ENCODE results near the gene RBL1. TPM values are rescaled to one million over a fixed set of nuclear protein-coding genes. Genes with fewer than 3 reads are reported as not detected.
A peak's percentile ranks its signal among the peaks of the same experiment; 100 is the strongest.
"Not testable (repeated sequence)": the region's sequence is repeated elsewhere in the genome, so short reads cannot be mapped to it uniquely, and the experiment has no call there.

Gene RBL1
- total RNA-seq, 1 experiment from 2014 or later = 10.7 TPM

- in situ Hi-C loops (cut with HindIII; ENCODE audit: low pct_unique_long_range_greater_than_20kb, low sequenced_read_pairs) = no loop called here
- no peak for DNase-seq (ENCODE audit: low read depth)
Observed at GRCh38 chr20:37095108-37095598, 644 bp downstream of the RBL1 start.

GRCh38 chr20:37090407-37090806, 5.4 kb downstream of the RBL1 start:
- no peak for DNase-seq (ENCODE audit: low read depth)
- in situ Hi-C loops (cut with HindIII; ENCODE audit: low pct_unique_long_range_greater_than_20kb, low sequenced_read_pairs) = no loop called here

GRCh38 chr20:37081717-37082289, 14.0 kb downstream of the RBL1 start:
- in situ Hi-C loops (cut with HindIII; ENCODE audit: low pct_unique_long_range_greater_than_20kb, low sequenced_read_pairs) = no loop called here
- no peak for DNase-seq (ENCODE audit: low read depth)

GRCh38 chr20:37077009-37077408, 18.8 kb downstream of the RBL1 start:
- in situ Hi-C loops (cut with HindIII; ENCODE audit: low pct_unique_long_range_greater_than_20kb, low sequenced_read_pairs) = no loop called here
- no peak for DNase-seq (ENCODE audit: low read depth)

GRCh38 chr20:37075932-37076685, 19.7 kb downstream of the RBL1 start:
- in situ Hi-C loops (cut with HindIII; ENCODE audit: low pct_unique_long_range_greater_than_20kb, low sequenced_read_pairs) = no loop called here
- DNase-seq (ENCODE audit: low read depth) = no peak

- DNase-seq (ENCODE audit: low read depth) = no peak
- in situ Hi-C loops (cut with HindIII; ENCODE audit: low pct_unique_long_range_greater_than_20kb, low sequenced_read_pairs) = no loop called here
Observed at GRCh38 chr20:37072293-37073196, 23.3 kb downstream of the RBL1 start.

- peak; percentile 85 for DNase-seq (ENCODE audit: low read depth)
- in situ Hi-C loops (cut with HindIII; ENCODE audit: low pct_unique_long_range_greater_than_20kb, low sequenced_read_pairs) = no loop called here
Observed at GRCh38 chr20:37071481-37071911, 24.3 kb downstream of the RBL1 start.

GRCh38 chr20:37069563-37069962, 26.2 kb downstream of the RBL1 start:
- in situ Hi-C loops (cut with HindIII; ENCODE audit: low pct_unique_long_range_greater_than_20kb, low sequenced_read_pairs); DNase-seq (ENCODE audit: low read depth): not testable (repeated sequence)

GRCh38 chr20:37066168-37066567, 29.6 kb downstream of the RBL1 start:
- in situ Hi-C loops (cut with HindIII; ENCODE audit: low pct_unique_long_range_greater_than_20kb, low sequenced_read_pairs) = no loop called here
- no peak for DNase-seq (ENCODE audit: low read depth)

- in situ Hi-C loops (cut with HindIII; ENCODE audit: low pct_unique_long_range_greater_than_20kb, low sequenced_read_pairs) = no loop called here
- no peak for DNase-seq (ENCODE audit: low read depth)
Observed at GRCh38 chr20:37055276-37055675, 40.5 kb downstream of the RBL1 start.

GRCh38 chr20:37053230-37053950, 42.4 kb downstream of the RBL1 start:
- in situ Hi-C loops (cut with HindIII; ENCODE audit: low pct_unique_long_range_greater_than_20kb, low sequenced_read_pairs) = no loop called here
- DNase-seq (ENCODE audit: low read depth) = no peak

GRCh38 chr20:37042986-37043972, 52.5 kb downstream of the RBL1 start:
- DNase-seq (ENCODE audit: low read depth) = no peak
- in situ Hi-C loops (cut with HindIII; ENCODE audit: low pct_unique_long_range_greater_than_20kb, low sequenced_read_pairs) = no loop called here

- in situ Hi-C loops (cut with HindIII; ENCODE audit: low pct_unique_long_range_greater_than_20kb, low sequenced_read_pairs); DNase-seq (ENCODE audit: low read depth): not testable (repeated sequence)
Observed at GRCh38 chr20:37039366-37039765, 56.4 kb downstream of the RBL1 start.

GRCh38 chr20:37032077-37032476, 63.7 kb downstream of the RBL1 start:
- in situ Hi-C loops (cut with HindIII; ENCODE audit: low pct_unique_long_range_greater_than_20kb, low sequenced_read_pairs) = no loop called here

GRCh38 chr20:37020636-37021035, 75.2 kb downstream of the RBL1 start:
- DNase-seq (ENCODE audit: low read depth) = no peak
- in situ Hi-C loops (cut with HindIII; ENCODE audit: low pct_unique_long_range_greater_than_20kb, low sequenced_read_pairs) = no loop called here

More at GRCh38 chr20:37032077-37032476, 63.7 kb downstream of the RBL1 start:
- DNase-seq (ENCODE audit: low read depth) = no peak

- in situ Hi-C loops (cut with HindIII; ENCODE audit: low pct_unique_long_range_greater_than_20kb, low sequenced_read_pairs); DNase-seq (ENCODE audit: low read depth): not testable (repeated sequence)
Observed at GRCh38 chr20:37012631-37013030, 83.2 kb downstream of the RBL1 start.

GRCh38 chr20:37011858-37012257, 83.9 kb downstream of the RBL1 start:
- DNase-seq (ENCODE audit: low read depth); in situ Hi-C loops (cut with HindIII; ENCODE audit: low pct_unique_long_range_greater_than_20kb, low sequenced_read_pairs): not testable (repeated sequence)
